Measurements from ENCODE around the gene OR2C1. TPM values are rescaled to one million over a fixed set of nuclear protein-coding genes. Genes with fewer than 3 reads are reported as not detected.

The OR2C1 gene
- total RNA-seq, 1 experiment from 2014 or later, result not detected

GRCh38 chr16:3389663-3390338, 34.1 kb downstream of the OR2C1 start:
- Histone ChIP-seq H3K79me2 (ENCODE audit: insufficient read depth, low read length) (peaks cover 46% of the 10 kb centered on the region), H3K9me2 (ENCODE audit: insufficient read depth) (no peaks in the 10 kb centered on the region), H2AFZ (ENCODE audit: low read depth, low read length, poor library complexity, severe bottlenecking) (no peak overlapping the region), H3K9me3 (ENCODE audit: control insufficient read depth in 1 of 2, insufficient read depth in 1 of 2, low read depth in 1 of 2, low read length in 2 of 2) (peaks cover 1 to 6% of the 10 kb centered on the region in 2 experiments; a peak in 2 of 4 replicates), H3K4me1 (ENCODE audit: control insufficient read depth in 1 of 2, insufficient read depth in 2 of 2, low read length in 2 of 2) (no peaks in the 10 kb centered on the region), H4K20me1 (ENCODE audit: insufficient read depth) (no peaks in the 10 kb centered on the region), H3K27me3 (ENCODE audit: insufficient read depth, low read length) (no peaks in the 10 kb centered on the region), H3K9ac (ENCODE audit: low read length) (no peak overlapping the region), H3K4me2 (ENCODE audit: low read length) (no peak overlapping the region), H3K27ac (ENCODE audit: low read depth, low read length) (no peak overlapping the region), H3K4me3 (replicated peaks in 1 of 2; ENCODE audit: low read depth in 1 of 2, low read length in 2 of 2) (no peak overlapping the region), H3K36me3 (ENCODE audit: control insufficient read depth in 1 of 2, insufficient read depth in 2 of 2, low read length in 2 of 2) (peaks cover 21 to 46% of the 10 kb centered on the region in 2 experiments; a peak in 3 of 4 replicates)
- POLR2A ChIA-PET, result no interaction called here
- no TSS peak for BruUV-seq (replicated peaks)
- no peak for DNase-seq (ENCODE audit: low read depth, low spot score)
- RAD21 ChIA-PET (ENCODE audit: low non-redundant PET in 1 of 2, low total read pairs in 2 of 2, uncharacterized antibody in 2 of 2, unreplicated experiment in 2 of 2), result no interaction called here
- intact Hi-C loops (cut with micrococcal nuclease), result loop anchor here (10.0 kb wide), 1 partner anchor 85 kb away; the partner anchor contains the start of genes TIGD7 and ZNF75A
- CTCF ChIA-PET, result no interaction called here
- no peak for TF ChIP-seq MAX (IDR thresholded peaks at IDR 0.05)
- TF ChIP-seq ATF3 (IDR thresholded peaks at IDR 0.05), result no peak
- TF ChIP-seq FOSL1 (IDR thresholded peaks at IDR 0.05; ENCODE audit: low read depth), result no peak
- TF ChIP-seq CEBPB (IDR thresholded peaks at IDR 0.05; ENCODE audit: low read depth), result no peak
- TF ChIP-seq TCF7L2 (IDR thresholded peaks at IDR 0.05; ENCODE audit: borderline replicate concordance, extremely low read depth, insufficient read depth, insufficient read length), result no peak
- no peak for TF ChIP-seq CTCF (IDR thresholded peaks at IDR 0.05 in 2 of 3, conservative IDR thresholded peaks at IDR 0.05 in 1 of 3; ENCODE audit: borderline replicate concordance in 1 of 3, insufficient read depth in 1 of 3, low read depth in 2 of 3, low read length in 2 of 3)
- no peak for TF ChIP-seq RAD21 (IDR thresholded peaks at IDR 0.05; ENCODE audit: low read depth)
- no peak for TF ChIP-seq EZH2 (IDR thresholded peaks at IDR 0.05)
- no peak for TF ChIP-seq SIN3A (IDR thresholded peaks at IDR 0.05; ENCODE audit: low read depth)
- no peak for TF ChIP-seq ZBTB33 (IDR thresholded peaks at IDR 0.05; ENCODE audit: extremely low read depth, insufficient replicate concordance, low read length)
- TF ChIP-seq SP1 (IDR thresholded peaks at IDR 0.05; ENCODE audit: low read depth), result no peak
- TF ChIP-seq YY1 (IDR thresholded peaks at IDR 0.05; ENCODE audit: extremely low read depth, insufficient replicate concordance, low read depth, low read length), result no peak
- TF ChIP-seq JUND (IDR thresholded peaks at IDR 0.05), result no peak
- no peak for TF ChIP-seq POLR2AphosphoS5 (IDR thresholded peaks at IDR 0.05; ENCODE audit: low read depth, low read length)
- no peak for TF ChIP-seq ZNF274 (IDR thresholded peaks at IDR 0.05; ENCODE audit: low read depth, low read length)
- TF ChIP-seq EZH2phosphoT487 (IDR thresholded peaks at IDR 0.05; ENCODE audit: borderline replicate concordance), result no peak
- no peak for ATAC-seq
